Femur (tissue), 1 donor: ENCODE results near the gene CTAGE9.
"Not testable (repeated sequence)": the region's sequence is repeated elsewhere in the genome, so short reads cannot be mapped to it uniquely, and the experiment has no call there.

Experiments used
- DNase-seq: peaks from one replicate; pipeline ENCODE4 v3.0.0-alpha.2; 2017

The CTAGE9 gene

DNA sequence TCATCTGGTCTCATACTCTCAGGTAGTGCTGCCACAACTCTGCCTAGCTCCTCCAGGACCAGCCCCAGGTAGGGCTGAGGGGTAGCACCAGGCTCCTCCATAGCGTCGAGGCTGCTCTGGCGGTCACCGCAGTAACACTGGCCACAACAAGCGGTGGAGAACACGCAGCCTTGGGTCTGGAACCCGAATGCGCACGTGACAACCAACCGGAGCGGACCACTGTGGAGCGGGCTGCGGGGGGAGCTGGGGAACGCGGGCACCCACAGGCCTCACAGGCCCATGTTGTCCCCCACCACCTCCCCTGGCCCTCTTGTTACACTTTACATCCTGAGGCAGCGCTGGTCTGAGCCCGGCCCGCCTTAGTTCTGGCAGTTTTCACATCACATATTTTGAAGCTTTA, at the start of gene CTAGE9:
CTAGE9 (minus strand) TSS at position 101 of the 400 bp plus-strand sequence; CDS start at position 101, 0 bp downstream.
- DNase-seq = not testable (repeated sequence)

DNA sequence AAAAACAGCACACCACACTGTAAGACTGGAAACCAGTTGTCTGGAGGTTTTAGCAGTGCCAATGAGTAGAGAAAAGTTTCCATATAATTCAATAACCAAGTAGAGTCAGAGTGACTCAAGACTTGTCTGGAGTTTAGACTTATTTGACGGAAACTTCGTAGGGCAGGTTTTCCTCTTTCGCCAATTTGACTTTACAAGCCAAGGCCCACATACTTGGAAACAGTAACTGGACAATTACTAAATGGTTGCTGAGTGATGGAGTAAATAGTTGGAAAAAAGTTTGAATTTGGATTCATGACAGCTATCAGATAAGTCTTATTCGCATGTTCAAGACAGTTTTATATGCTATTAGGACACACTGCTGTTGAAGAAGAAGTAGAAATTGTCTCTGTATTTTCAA, 48.1 kb upstream of the CTAGE9 start:
- DNase-seq = peak; percentile 54

DNA sequence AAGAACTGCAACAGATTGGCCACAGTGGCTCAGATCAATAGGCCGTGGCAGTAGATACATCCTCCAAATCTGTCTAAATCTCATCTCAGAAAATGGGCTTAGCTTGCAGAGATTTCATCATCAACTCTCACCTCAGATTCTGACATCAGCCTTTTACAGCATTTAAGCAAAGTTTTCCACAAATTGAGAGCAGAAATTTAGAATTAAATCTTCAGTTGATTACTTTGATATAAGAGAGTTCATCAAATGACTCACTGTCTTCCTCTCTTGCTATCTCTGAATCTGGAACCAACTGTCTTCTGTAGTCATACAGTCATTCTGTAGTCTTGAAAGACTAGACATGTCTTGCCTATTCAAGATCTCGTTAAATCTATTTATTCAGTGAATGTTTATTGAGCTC, 45.2 kb upstream of the CTAGE9 start:
- DNase-seq = no peak

GRCh38 chr6:131755597-131755996, 44.8 kb upstream of the CTAGE9 start:
- no peak for DNase-seq

DNA sequence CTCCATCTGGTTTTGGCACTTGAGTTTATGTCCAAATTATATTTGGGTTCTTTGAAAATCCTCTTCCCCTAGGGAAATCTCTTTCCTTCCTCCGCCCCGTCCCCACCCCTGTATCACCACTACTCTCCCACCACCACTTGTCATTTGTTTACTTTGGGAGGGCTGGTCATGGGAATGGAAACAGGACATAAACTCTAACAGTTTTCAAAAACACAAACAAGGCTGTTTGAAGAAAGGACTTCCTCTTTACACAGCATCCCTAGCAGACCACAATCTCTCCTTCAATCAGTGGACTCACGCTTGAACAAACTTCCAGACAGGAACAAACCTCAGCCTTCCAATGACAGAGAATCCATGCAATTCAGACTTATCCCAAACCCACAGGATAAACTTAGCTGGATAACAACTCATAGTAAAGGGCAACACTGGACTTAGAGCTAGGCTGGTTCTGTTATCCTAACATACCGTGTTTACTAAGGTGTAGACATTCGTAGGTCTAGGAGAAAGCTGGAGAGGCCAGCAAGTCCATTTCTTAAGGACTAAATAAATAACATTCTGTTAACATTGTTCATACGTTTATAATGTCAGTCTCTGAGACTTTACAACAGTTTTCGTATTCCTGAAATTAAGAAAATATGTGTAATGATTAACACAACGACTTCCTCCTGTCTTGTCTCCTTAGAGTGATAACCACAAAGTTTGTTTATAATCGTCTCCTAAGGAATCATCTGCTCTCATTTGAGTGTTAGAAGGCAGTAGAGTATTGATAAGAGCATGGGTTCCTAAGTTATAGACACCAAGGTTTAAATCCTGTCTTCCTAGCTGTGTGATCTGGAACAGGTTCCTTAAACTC, 44.1 kb upstream of the CTAGE9 start:
- DNase-seq = no peak

- DNase-seq = no peak
Measured at GRCh38 chr6:131754088-131754487, 43.3 kb upstream of the CTAGE9 start.

GRCh38 chr6:131751012-131751715, 40.3 kb upstream of the CTAGE9 start:
- DNase-seq = not testable (repeated sequence)

- DNase-seq = no peak
Measured at GRCh38 chr6:131749023-131749422, 38.2 kb upstream of the CTAGE9 start.

DNA sequence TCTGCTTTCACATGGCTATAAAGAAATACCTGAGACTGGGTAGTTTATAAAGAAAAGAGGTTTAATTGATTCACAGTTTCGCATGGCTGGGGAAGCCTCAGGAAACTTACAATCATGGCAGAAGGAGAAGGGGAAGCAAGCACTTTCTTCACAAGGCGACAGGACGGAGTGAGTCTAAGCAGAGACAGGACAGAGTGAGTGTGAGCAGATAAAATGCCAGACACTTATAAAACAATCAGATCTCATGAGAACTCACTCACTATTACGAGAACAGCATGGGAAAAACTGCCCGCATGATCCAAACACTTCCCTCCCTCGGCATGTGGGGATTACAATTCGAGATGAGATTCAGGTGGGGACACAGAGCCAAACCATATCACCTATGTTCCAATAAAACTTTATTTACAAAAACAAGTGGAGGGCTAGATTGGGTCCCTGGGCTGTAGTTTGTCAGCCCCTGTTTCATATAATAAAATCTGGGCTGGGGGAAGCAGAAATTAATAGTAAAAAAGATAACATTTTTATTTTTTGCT, 37.1 kb upstream of the CTAGE9 start:
- no peak for DNase-seq

- no peak for DNase-seq
Measured at GRCh38 chr6:131745476-131745875, 34.7 kb upstream of the CTAGE9 start.

- DNase-seq = no peak
Measured at GRCh38 chr6:131744432-131745287, 33.8 kb upstream of the CTAGE9 start.

- DNase-seq = no peak
Measured at GRCh38 chr6:131741688-131742393, 31.0 kb upstream of the CTAGE9 start.

GRCh38 chr6:131740161-131740560, 29.3 kb upstream of the CTAGE9 start:
- DNase-seq = no peak

DNA sequence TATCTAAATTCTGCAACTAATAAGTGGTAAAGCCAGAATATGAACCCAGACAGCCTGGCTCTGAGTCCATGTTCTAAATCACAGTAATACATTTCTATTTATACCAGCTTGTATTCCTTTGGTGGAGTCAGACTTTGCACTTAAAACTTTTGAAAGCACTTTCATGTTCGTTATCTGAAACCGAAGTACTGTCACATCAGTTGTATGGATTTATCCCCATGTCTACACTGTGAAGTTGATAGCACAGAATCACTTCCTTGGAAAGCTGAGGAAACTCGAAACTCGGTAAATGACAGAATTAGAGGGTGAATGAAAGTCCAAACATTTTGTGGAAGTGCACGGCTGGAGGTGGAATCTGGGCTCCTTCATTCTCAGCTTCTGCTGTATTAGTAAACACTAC, 28.3 kb upstream of the CTAGE9 start:
- DNase-seq = no peak

GRCh38 chr6:131736811-131737210, 26.0 kb upstream of the CTAGE9 start:
- DNase-seq = no peak

GRCh38 chr6:131736003-131736596, 25.3 kb upstream of the CTAGE9 start:
- DNase-seq = no peak

- DNase-seq = peak; percentile 55
Measured at GRCh38 chr6:131733376-131734016, 22.7 kb upstream of the CTAGE9 start.

DNA sequence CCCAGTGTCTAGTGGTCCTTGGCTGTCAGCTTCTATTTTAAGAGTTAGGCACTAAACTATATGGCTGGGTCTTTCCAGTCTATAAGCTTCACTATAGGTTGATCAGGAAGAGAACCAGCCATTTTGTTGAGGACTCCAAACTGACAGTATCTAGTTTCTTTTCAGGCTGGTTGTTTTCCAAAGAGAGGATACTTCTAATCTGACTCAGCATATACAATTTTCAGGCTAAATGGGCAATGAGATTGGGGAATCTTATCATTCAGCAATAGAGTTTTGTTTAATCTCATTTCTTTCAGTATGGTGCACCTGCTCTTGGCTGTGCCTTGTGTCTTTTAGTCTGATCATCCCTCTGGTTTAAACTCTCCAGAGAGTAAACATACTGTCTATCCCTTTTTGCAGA, 20.4 kb upstream of the CTAGE9 start:
- DNase-seq = no peak

DNA sequence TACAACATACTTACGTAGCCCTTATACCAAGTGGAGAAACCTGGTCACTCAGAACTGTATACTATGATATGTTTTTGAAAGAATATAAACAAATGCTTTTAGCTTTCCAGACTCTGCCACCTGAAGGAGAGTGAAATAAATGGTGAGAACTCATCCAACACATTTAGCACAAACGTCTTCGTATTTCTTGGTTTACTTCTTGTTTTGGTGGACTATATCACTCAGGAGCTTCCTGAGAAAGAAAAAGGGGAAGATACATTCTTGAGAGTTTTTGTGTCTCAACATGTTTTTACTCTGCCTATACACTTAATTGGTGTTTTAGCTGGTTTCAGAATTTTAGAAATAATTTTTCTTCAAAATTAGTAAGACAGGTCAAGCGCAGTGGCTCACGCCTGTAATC, 19.4 kb upstream of the CTAGE9 start:
- DNase-seq = no peak

- no peak for DNase-seq
Measured at GRCh38 chr6:131729550-131729949, 18.7 kb upstream of the CTAGE9 start.

DNA sequence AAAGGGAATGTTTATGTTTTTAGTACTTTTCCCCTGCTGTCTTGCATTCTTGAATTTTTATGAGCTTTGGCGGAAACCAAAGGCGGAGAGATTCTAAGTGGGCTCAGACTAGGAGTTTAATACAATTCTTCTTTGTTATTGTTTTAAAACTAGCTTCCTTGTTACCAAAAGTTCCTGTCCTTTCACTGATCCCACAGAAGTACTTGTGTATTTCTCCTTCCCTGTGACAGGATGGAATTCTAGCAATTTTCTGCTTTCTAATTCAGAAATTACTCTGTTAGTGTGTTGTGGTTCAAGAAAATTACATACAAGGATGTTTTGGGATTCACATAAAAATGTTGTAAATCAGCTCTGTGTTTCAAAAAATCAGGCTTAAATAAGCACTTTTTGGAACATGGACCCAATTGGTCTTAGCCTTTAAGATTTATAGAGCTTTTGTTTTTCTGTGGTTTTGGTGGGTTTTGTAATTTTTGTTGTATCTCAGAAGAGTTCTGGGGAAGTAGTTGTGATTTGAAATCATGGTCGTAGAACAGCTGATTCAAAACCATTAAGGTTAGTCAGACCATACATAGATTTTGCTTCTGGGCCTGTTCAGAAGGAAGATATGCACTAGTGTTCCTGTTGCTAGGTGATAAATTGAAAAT, 17.6 kb upstream of the CTAGE9 start:
- DNase-seq = no peak
